Upper lobe of left lung (tissue), 6 donors: ENCODE measurements around the gene EFCC1. TPM values are rescaled to one million over a fixed set of nuclear protein-coding genes. Genes with fewer than 3 reads are reported as not detected.

Source experiments
- ATAC-seq, 2 donors: fragments of 200-7000 bp; cut with Tn5 transposase; one replicate each; pipeline ENCODE4 v1.9.1; 2022; ENCODE audit warnings: mild to moderate bottlenecking in 2 of 2, moderate library complexity in 2 of 2; ENCODE audit not compliant: low FRiP score in 2 of 2
- DNase-seq, 2 donors: peaks; one replicate each; pipeline ENCODE4 v3.0.0-alpha.2; 2019 to 2020
- H3K27ac ChIP-seq, 4 donors: fragments of 200-600 bp; sonication (generic); one replicate each; pipeline ENCODE4 v1.5.1; 2016 to 2019
- H3K27me3 ChIP-seq, 4 donors: fragments of 200-600 bp; sonication (generic); one replicate each; pipeline ENCODE4 v1.5.1; 2017 to 2019
- H3K36me3 ChIP-seq, 4 donors: fragments of 200-600 bp; sonication (generic); one replicate each; pipeline ENCODE4 v1.5.1; 2016 to 2019
- H3K4me1 ChIP-seq, 4 donors: fragments of 200-600 bp; sonication (generic); one replicate each; pipeline ENCODE4 v1.5.1; 2018 to 2019
- H3K4me3 ChIP-seq, 4 donors: fragments of 200-600 bp; sonication (generic); one replicate each; pipeline ENCODE4 v1.5.1; 2017 to 2019; ENCODE audit warnings: mild to moderate bottlenecking in 2 of 4, moderate library complexity in 1 of 4
- H3K9me3 ChIP-seq, 4 donors: fragments of 200-600 bp; sonication (generic); one replicate each; pipeline ENCODE4 v1.5.1; 2018 to 2019
- EP300 ChIP-seq, 4 donors: sonication (generic); formaldehyde crosslinking; IDR thresholded peaks; one replicate each; pipeline ENCODE4 v1.5.1; 2017; ENCODE audit warnings: antibody characterized with exemption in 4 of 4, control low read depth in 2 of 4
- POLR2A ChIP-seq, 4 donors: fragments of 450-650 bp; IDR thresholded peaks; one replicate each; pipeline ENCODE4 v1.5.1; 2016 to 2017; ENCODE audit warnings: antibody characterized with exemption in 4 of 4, mild to moderate bottlenecking in 2 of 4
- POLR2AphosphoS5 ChIP-seq, 2 donors: sonication (generic); formaldehyde crosslinking; IDR thresholded peaks; one replicate each; pipeline ENCODE4 v1.5.1; 2017; ENCODE audit warnings: antibody characterized with exemption in 2 of 2
- WGBS, 2 donors: methylation state at CpG; one replicate each; pipeline ENCODE4 v1.1.5; 2017 to 2018; 5-methylcytosine and 5-hydroxymethylcytosine counted together
- total RNA-seq, 6 donors: library from RNA; depleted of rRNA in 4 of 6; stranded (reverse); fragments of >200 nt in 4 of 6; gene quantifications; one replicate each; pipeline versions ENCODE4 v1.1.0 to v1.2.1, GENCODE V29; 2016 to 2021
- TF ChIP-seq, protein P1 (sequence below), 6 experiments: fragments of 450-650 bp in 4 of 6; fragments of 200-600 bp in 2 of 6; sonication (generic) in 2 of 6; IDR thresholded peaks; one replicate each; pipeline ENCODE4 v1.5.1; 2016 to 2019; ENCODE audit warnings: antibody characterized with exemption in 6 of 6
- donor health status: DM: no; HTN: no; CAD: no; lungs with moderate emphysema.
- donor health status: DM: no; HTN: yes; CAD: no; lungs with severe emphysema.

The EFCC1 gene
- total RNA-seq, 6 donors from 2014 or later: 3.1 to 20.6 (median 11.4) TPM

DNA sequence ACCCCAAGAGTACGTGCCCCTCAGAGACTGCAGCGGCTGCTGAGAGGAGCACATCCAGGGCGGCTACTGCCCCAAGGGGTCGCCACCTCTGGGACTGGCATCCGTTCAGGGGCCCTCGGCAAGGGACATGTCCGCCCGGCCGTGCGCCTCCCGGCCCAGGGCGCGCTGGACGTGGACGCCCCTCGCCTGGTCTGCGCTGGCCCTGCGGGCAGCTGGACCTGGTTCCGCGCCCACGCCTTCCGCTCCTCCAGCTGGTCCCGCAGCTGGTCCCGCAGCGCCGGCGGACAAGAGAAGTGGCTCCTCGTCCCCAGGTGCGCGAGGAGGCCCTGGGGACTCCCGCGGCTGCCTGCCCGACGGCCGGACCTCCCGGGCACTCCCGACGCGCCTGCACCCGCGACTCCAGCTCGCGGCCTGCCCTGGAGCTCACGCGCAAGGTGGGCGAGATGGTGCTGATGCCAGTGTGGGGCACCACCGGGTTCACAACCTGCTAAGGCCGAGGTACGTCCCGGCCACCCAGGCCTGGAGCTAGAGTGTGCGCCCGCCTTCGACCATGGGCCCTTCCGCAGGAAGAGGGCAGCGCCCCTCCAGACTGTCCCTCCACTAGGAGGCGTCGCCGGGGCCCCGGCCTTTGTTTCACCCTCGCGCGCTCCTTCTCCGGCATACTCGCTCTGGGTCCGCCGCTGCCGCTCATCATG, 45.1 kb downstream of the EFCC1 start:
- TF ChIP-seq, protein P1, sequence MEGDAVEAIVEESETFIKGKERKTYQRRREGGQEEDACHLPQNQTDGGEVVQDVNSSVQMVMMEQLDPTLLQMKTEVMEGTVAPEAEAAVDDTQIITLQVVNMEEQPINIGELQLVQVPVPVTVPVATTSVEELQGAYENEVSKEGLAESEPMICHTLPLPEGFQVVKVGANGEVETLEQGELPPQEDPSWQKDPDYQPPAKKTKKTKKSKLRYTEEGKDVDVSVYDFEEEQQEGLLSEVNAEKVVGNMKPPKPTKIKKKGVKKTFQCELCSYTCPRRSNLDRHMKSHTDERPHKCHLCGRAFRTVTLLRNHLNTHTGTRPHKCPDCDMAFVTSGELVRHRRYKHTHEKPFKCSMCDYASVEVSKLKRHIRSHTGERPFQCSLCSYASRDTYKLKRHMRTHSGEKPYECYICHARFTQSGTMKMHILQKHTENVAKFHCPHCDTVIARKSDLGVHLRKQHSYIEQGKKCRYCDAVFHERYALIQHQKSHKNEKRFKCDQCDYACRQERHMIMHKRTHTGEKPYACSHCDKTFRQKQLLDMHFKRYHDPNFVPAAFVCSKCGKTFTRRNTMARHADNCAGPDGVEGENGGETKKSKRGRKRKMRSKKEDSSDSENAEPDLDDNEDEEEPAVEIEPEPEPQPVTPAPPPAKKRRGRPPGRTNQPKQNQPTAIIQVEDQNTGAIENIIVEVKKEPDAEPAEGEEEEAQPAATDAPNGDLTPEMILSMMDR (IDR thresholded peaks at IDR 0.05): no peak
- TF ChIP-seq EP300 (IDR thresholded peaks at IDR 0.05) (no peak), POLR2A (IDR thresholded peaks at IDR 0.05) (no peak), POLR2AphosphoS5 (IDR thresholded peaks at IDR 0.05) (no peak)
- ATAC-seq: peak; percentile 15 to 48

DNA sequence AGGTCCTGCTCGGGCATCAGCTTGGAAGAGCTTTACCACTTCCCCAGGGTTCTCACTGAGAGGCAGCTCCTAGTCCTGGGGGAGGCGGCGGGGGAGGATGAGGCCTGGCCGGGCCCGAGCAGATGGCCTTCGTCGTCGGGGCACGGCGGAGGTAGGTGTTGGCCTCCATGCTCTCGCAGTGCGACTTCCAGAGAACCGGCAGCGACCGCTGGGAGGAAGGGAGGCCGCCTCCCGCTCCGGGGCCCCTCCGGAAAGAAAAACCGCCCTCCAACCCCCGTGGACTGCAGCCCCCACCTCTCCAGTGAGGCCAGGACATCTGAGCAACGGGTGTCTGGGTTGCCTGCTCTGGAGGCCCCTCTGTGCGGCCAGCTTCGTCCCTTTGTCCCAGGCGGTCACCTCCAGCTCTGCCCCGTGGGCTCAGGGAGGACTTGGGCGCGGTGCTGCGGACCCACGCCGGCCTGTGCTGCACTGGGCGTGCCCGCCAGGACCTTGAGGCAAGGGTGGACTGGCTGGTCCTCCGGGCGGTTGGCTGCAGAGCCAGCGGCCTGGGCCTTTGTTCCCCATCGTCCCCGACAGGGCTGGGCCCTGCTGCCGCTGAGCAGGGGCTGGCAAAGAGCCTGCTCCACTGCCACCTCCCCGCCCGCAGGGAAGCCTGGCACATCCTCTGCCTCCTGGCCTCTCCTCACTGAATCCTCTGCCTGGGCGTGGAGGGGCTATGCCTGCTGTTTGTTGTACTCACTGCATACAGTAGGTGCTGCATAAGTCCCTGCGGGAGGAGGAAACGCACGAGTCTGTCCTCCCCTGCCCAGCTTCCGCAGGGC, 45.8 kb downstream of the EFCC1 start:
- Histone ChIP-seq H3K9me3 (peaks cover 0 to 4% (median 0%) of the 10 kb centered on the region in 4 donors), H3K4me3 (peak overlapping the region in 1 of 4 donors; percentile 44), H3K4me1 (peaks cover 10 to 19% (median 12%) of the 10 kb centered on the region in 4 donors), H3K36me3 (no peaks in the 10 kb centered on the region), H3K27ac (no peak overlapping the region), H3K27me3 (no peaks in the 10 kb centered on the region)
- ATAC-seq (no peak), DNase-seq (peak in 1 of 2 donors; percentile 79)
- TF ChIP-seq EP300 (IDR thresholded peaks at IDR 0.05): no peak
- TF ChIP-seq POLR2A (IDR thresholded peaks at IDR 0.05): no peak
- no peak for TF ChIP-seq POLR2AphosphoS5 (IDR thresholded peaks at IDR 0.05)
- TF ChIP-seq, protein P1 (IDR thresholded peaks at IDR 0.05): no peak
- 87 to 89% methylated on average over 3 to 46 of the region's 46 CpGs for WGBS, 2 donors

More for the DNA sequence above, 45.1 kb downstream of the EFCC1 start:
- 51 to 65% methylated on average over 22 to 39 of the region's 67 CpGs for WGBS, 2 donors
- H3K27ac ChIP-seq: peak overlapping the region in 1 of 4 donors; percentile 3
- peak in 1 of 2 donors; percentile 80 for DNase-seq
- H3K4me3 ChIP-seq: peak overlapping the region in 3 of 4 donors; percentile 26 to 44 (median 41)
- H3K36me3 ChIP-seq: no peaks in the 10 kb centered on the region
- no peaks in the 10 kb centered on the region for H3K27me3 ChIP-seq
- peaks cover 0 to 4% (median 0%) of the 10 kb centered on the region in 4 donors for H3K9me3 ChIP-seq
- peaks cover 10 to 13% (median 10%) of the 10 kb centered on the region in 4 donors for H3K4me1 ChIP-seq

DNA sequence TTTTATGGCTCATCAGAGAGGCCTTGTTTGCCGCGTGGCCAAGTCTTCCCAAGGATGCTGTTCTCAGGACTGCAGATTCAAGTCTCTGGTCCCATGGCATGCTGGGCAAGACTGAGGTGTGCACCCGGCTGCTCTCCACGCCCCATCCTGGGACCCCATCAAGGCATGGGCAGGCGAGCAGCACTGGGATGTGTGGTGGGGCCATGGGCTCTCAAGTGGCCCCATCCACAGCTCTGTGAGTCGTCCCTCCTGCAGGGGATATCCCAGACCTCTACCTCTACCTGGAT, 46.4 kb downstream of the EFCC1 start:
- no peaks in the 10 kb centered on the region for H3K36me3 ChIP-seq
- WGBS, 2 donors: 96% methylated on average over 6 of the region's 6 CpGs; no CpG with 5 or more reads in 1 of the 2 donors
- no peak overlapping the region for H3K4me3 ChIP-seq
- peaks cover 10 to 23% (median 17%) of the 10 kb centered on the region in 4 donors for H3K4me1 ChIP-seq
- ATAC-seq (no peak), DNase-seq (peak in 1 of 2 donors; percentile 23)
- no peak overlapping the region for H3K27ac ChIP-seq
- peaks cover 0 to 4% (median 0%) of the 10 kb centered on the region in 4 donors for H3K9me3 ChIP-seq
- TF ChIP-seq, protein P1 (IDR thresholded peaks at IDR 0.05): no peak
- TF ChIP-seq POLR2A (IDR thresholded peaks at IDR 0.05) (no peak), POLR2AphosphoS5 (IDR thresholded peaks at IDR 0.05) (no peak)
- no peaks in the 10 kb centered on the region for H3K27me3 ChIP-seq

DNA sequence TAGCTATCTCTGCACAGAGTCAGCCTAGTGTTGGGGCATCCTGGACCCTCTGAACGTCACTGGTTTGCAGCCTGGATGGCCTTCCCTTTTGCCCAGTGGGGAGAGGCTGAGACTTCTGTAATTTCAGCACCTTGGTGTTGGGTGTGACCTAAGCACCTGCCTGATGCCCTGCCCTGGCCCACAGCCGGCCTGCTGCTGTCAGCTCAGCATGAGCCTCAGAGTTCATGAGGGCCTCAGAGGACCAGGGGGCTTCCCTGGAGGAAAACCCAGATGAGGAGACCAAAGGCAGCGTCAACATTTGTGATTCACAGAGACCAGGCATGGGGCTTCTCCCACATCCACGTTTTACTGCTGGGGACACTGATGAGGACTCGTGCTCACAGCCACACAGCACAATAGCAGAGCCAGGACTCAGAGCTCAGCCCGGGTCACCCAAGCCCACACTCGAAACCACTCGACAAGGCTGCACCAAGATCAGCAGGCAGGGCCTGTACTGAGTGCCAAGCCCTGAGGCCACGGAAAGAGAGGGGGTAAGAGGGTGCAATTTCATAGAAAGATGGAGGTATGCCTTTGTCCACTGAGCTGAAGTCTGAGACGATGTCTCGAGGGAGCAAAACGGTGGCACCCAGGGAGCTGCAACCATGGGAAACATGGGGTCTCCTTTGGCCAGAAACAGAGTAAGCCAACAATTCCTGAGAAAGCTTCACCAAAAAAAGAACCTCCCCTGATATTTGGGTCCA, 49.6 kb downstream of the EFCC1 start:
- H3K27ac ChIP-seq: peak overlapping the region in 1 of 4 donors; percentile 59
- no peak overlapping the region for H3K4me3 ChIP-seq
- no peaks in the 10 kb centered on the region for H3K27me3 ChIP-seq
- TF ChIP-seq EP300 (IDR thresholded peaks at IDR 0.05) (no peak), POLR2A (IDR thresholded peaks at IDR 0.05) (no peak), POLR2AphosphoS5 (IDR thresholded peaks at IDR 0.05) (no peak)
- TF ChIP-seq, protein P1 (IDR thresholded peaks at IDR 0.05): no peak
- H3K4me1 ChIP-seq: peaks cover 21 to 42% (median 32%) of the 10 kb centered on the region in 4 donors
- peaks cover 0 to under 1% (median 0%) of the 10 kb centered on the region in 4 donors for H3K9me3 ChIP-seq
- peak in 1 of 2 donors; percentile 44 for DNase-seq
- WGBS, 2 donors: 80 to 85% methylated on average over 5 to 12 of the region's 12 CpGs
- H3K36me3 ChIP-seq: no peaks in the 10 kb centered on the region
- no peak for ATAC-seq
